HFF-Myc (cell line): ENCODE measurements around the gene CDKAL1.

Source experiments
- DNase-seq: peaks from one replicate; pipeline ENCODE4 v3.0.0-alpha.2; 2011; ENCODE audit warnings: low read depth; ENCODE audit errors: extremely low read depth
- H3K4me3 ChIP-seq: replicated peaks from 2 replicates; pipeline ENCODE4 v1.5.1; 2011; ENCODE audit warnings: low read depth, mild to moderate bottlenecking, control low read depth, low read length
- TF ChIP-seq, protein P1 (sequence below): IDR thresholded peaks from 2 replicates; pipeline ENCODE4 v1.5.1; 2012; ENCODE audit warnings: mild to moderate bottlenecking, low read depth, low read length, control low read depth; ENCODE audit errors: missing control alignments

The CDKAL1 gene

DNA sequence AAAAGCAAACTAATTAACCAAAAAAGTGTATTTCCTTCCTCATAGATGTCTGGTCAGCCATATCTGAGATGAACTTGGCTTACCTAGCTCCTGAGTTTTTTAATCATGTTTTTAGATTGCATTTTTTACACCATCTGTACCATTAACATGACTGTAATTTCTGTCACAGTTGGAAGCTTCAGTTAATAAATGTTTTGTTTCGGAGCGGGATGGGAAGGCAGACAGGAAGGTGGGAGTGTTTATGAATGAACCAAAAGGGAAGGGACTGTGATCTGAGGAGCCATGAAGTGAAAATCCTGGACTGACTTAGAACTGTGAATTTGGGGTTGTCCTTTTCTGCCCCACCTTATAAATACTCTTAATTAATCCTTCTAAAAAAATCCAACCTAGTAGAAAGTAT lies 613.7 kb downstream of the CDKAL1 start:
- H3K4me3 ChIP-seq, result no peak overlapping the region
- TF ChIP-seq, protein P1, sequence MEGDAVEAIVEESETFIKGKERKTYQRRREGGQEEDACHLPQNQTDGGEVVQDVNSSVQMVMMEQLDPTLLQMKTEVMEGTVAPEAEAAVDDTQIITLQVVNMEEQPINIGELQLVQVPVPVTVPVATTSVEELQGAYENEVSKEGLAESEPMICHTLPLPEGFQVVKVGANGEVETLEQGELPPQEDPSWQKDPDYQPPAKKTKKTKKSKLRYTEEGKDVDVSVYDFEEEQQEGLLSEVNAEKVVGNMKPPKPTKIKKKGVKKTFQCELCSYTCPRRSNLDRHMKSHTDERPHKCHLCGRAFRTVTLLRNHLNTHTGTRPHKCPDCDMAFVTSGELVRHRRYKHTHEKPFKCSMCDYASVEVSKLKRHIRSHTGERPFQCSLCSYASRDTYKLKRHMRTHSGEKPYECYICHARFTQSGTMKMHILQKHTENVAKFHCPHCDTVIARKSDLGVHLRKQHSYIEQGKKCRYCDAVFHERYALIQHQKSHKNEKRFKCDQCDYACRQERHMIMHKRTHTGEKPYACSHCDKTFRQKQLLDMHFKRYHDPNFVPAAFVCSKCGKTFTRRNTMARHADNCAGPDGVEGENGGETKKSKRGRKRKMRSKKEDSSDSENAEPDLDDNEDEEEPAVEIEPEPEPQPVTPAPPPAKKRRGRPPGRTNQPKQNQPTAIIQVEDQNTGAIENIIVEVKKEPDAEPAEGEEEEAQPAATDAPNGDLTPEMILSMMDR, result no peak
- no peak for DNase-seq

DNA sequence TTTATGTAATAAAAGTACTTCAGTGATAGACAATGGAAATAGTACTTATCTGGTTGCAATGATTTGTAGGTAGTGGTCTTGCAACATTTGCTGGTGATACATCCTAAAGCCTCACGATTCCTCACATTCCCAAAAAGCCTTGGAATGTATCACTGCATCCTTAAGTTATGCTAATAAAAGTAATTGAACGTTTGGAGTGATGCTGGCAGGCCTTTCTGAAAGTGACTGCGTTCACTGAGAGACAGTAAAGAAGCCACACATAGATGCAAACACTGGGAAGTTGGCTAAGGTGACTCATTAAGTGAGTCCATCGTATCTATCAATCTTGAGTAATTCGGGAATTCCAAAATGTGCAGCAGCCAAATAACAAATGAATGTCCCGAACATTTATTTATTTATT lies 615.2 kb downstream of the CDKAL1 start:
- TF ChIP-seq, protein P1, result no peak
- DNase-seq, result no peak
- no peak overlapping the region for H3K4me3 ChIP-seq

DNA sequence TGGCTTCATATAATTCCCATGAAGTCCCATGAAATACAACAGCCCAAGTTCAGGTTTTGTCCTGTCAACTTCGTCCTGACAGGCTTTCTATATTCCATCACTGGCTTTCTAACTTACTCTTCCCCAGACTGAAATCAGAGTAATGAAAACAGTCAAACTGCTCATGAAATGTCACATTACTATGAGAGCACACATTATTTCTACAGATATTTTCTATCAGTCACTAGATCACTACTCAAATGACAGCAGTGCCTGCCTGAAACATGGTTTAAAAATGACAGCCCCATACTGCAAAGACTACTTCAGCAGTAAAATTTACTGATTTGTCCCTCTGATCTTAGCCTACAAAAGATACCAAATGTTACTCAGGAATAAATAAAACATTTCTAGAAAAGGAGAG lies 616.4 kb downstream of the CDKAL1 start:
- H3K4me3 ChIP-seq, result no peak overlapping the region
- TF ChIP-seq, protein P1, result no peak
- no peak for DNase-seq

DNA sequence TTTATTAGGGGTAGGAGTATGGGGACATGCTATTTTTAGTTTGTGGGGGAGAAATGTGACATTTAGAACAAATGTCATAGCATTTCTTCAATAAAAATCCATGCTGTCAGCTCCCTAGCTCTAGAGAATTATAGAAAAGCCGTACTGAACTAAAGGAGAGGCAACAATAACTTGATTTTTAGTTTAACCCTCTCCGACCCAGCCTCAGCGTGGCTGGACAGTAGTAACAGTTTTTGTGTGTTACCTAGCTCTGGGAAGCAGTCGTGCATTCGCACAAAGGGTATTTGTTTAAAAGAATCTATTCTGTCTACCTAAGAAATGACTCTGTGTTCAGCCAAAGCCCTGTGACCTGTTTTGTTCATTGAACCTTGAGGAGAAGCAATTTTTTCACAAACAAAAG lies 616.9 kb downstream of the CDKAL1 start:
- DNase-seq, result no peak
- H3K4me3 ChIP-seq, result no peak overlapping the region
- TF ChIP-seq, protein P1, result no peak

DNA sequence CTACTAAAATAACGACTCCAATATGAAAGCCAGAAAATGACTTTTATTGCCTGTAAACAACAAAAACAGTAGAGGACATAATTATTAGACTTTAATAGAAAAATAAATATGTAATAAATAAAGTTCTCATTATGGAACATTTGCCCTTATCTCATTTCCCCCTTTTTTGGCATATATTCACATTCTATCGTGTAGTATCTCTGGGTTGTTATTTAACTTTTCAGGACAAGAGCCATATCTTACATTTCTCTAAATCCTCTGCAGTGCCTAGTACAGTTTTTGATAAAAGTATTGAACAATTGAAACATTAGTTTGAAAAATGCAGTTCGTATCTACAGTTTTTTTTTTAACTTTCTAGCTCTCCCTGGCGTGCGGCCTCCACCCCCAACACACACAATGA lies 617.3 kb downstream of the CDKAL1 start:
- no peak overlapping the region for H3K4me3 ChIP-seq
- no peak for DNase-seq
- TF ChIP-seq, protein P1, result no peak

DNA sequence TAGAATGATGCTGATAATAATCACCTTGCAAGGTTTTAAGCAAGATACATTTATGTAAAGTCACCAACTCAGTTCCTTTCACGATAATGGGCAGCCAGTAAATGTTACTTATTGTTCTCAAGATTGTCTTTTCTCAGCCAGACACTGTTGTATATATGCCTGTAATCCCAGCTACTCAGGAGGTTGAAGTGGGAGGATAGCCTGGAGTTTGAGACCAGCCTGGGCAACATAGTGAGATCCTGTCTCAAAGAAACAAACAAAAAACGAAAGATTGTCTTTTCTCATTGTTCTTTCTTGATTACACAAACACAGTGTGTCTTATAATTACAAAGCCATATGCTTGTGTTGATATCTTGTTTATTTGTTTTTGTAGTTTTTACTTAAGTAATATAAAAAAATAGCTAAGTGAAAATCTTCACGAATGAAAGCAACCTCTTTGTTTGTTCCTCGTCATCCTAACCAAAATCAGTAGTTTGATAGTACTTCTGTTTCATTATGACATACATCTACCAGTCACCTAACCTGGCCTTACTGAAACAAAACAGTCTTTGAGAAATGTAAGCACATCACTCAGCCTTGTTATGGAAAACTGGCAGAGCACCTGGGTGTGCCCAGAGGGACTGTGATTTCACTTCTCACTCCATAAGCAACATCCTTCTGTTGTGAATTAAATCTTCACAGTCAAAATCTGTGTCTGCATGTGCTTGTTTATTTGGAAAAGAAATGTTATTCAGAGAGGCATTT lies 623.1 kb downstream of the CDKAL1 start:
- TF ChIP-seq, protein P1, result no peak
- no peak overlapping the region for H3K4me3 ChIP-seq
- DNase-seq, result no peak

DNA sequence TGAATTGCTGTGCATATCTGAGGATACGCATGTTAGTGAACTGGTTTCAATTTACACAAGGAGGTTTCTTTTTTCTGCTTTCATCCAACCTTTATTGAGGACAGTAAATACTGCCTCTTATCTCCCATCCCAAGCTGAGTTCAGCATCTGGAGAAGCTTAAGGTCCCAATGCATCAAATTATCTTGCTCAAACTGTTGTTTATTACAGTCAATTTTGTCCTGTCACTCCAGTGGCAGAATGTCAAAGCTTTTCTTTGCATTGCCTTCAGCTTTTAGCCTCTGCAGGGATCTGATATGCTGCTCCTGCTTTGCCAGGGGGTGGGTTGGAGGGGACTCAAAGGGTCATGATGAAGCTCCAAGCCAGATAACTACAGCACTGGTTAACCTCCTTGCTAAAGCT lies 623.9 kb downstream of the CDKAL1 start:
- no peak overlapping the region for H3K4me3 ChIP-seq
- no peak for DNase-seq
- TF ChIP-seq, protein P1, result no peak
